Ovary (tissue), 9 donors: ENCODE results near the gene CDC42SE2. TPM values are rescaled to one million over a fixed set of nuclear protein-coding genes. Genes with fewer than 3 reads are reported as not detected.
"Not testable (repeated sequence)": the region's sequence is repeated elsewhere in the genome, so short reads cannot be mapped to it uniquely, and the experiment has no call there.

Experiments
- DNase-seq, 5 donors: peaks; one replicate each; pipeline ENCODE4 v3.0.0-alpha.2; 2019 to 2020
- H3K27ac ChIP-seq, 2 donors: fragments of 200-600 bp; one replicate each; pipeline versions ENCODE4 v1.5.1 to v1.8.0; 2019 to 2022
- H3K27me3 ChIP-seq: fragments of 200-600 bp; one replicate; pipeline ENCODE4 v1.8.0; 2022
- H3K36me3 ChIP-seq: fragments of 200-600 bp; sonication (generic); one replicate; pipeline ENCODE4 v1.5.1; 2019
- H3K4me1 ChIP-seq: one replicate; pipeline ENCODE4 v1.8.1; 2013; ENCODE audit warnings: mild to moderate bottlenecking, moderate library complexity; ENCODE audit not compliant: insufficient read depth
- H3K4me3 ChIP-seq: fragments of 200-600 bp; sonication (generic); one replicate; pipeline ENCODE4 v1.5.1; 2017
- H3K9me3 ChIP-seq, 2 donors: fragments of 200-600 bp in 1 of 2; sonication (generic) in 1 of 2; one replicate each; pipeline versions ENCODE4 v1.5.1 to v1.8.1; 2013 to 2019; ENCODE audit warnings: mild to moderate bottlenecking in 1 of 2, moderate library complexity in 1 of 2
- EP300 ChIP-seq: sonication (generic); formaldehyde crosslinking; IDR thresholded peaks from one replicate; pipeline ENCODE4 v1.6.1; 2017; ENCODE audit warnings: antibody characterized with exemption
- POLR2A ChIP-seq: fragments of 450-650 bp; IDR thresholded peaks from one replicate; pipeline ENCODE4 v1.6.1; 2017; ENCODE audit warnings: antibody characterized with exemption, mild to moderate bottlenecking, moderate library complexity
- WGBS, 3 donors: extraction: QIAGEN DNeasy Blood & Tissue Kit in 1 of 3; methylation state at CpG; one replicate each; pipeline versions ENCODE4 v1.1.5 to v1.1.7; 2013 to 2017; 5-methylcytosine and 5-hydroxymethylcytosine counted together
- intact Hi-C, 4 donors: fragments of 100-400 bp; cut with DNase I; formaldehyde crosslinking; loops; one replicate each; pipeline versions ENCODE4 v1.11.0 to v1.15.1; 2022 to 2023
- polyA plus RNA-seq, 2 donors: library from polyadenylated mRNA; stranded (reverse); fragments of 200-250 nt in 1 of 2; fragments of 350-450 nt in 1 of 2; fragmentation: Illumina TruSeq in 1 of 2; extraction: RNeasy Lipid Tissue Mini Kit (QIAGEN cat#74804) in 1 of 2; gene quantifications; one replicate each; pipeline ENCODE4 v1.2.3, GENCODE V29; 2013 to 2014
- total RNA-seq, 7 donors: library from RNA; depleted of rRNA in 2 of 7; stranded (reverse); fragments of >200 nt in 2 of 7; fragmentation: NEBNext Ultra II Directional in 3 of 7; extraction: Animal tissue kit (Norgen Biotek cat#: 25700) in 3 of 7; gene quantifications; one replicate each; pipeline versions ENCODE4 v1.1.0 to v1.2.4, GENCODE V29; 2016 to 2023
- TF ChIP-seq, protein P1 (sequence below), 3 donors: fragments of 450-650 bp in 2 of 3; fragments of 200-600 bp in 1 of 3; IDR thresholded peaks; one replicate each; pipeline versions ENCODE4 v1.5.1 to v1.8.0; 2016 to 2022; ENCODE audit warnings: antibody characterized with exemption in 3 of 3, mild to moderate bottlenecking in 1 of 3
- donor health status: DM: no; HTN: no; CAD: no; lungs with moderate emphysema.
- donor health status: DM: no; HTN: no; CAD: no.
- donor health status: Bipolar disorder and iron deficiency.
- donor health status: DM: yes; HTN: yes; CAD: no.
- donor health status: DM: no; HTN: no; CAD: no.
- donor health status: DM: yes; HTN: yes; CAD: no.

The CDC42SE2 gene
- total and polyA plus RNA-seq, 9 donors: 18.0 to 37.6 (median 23.7) TPM

DNA sequence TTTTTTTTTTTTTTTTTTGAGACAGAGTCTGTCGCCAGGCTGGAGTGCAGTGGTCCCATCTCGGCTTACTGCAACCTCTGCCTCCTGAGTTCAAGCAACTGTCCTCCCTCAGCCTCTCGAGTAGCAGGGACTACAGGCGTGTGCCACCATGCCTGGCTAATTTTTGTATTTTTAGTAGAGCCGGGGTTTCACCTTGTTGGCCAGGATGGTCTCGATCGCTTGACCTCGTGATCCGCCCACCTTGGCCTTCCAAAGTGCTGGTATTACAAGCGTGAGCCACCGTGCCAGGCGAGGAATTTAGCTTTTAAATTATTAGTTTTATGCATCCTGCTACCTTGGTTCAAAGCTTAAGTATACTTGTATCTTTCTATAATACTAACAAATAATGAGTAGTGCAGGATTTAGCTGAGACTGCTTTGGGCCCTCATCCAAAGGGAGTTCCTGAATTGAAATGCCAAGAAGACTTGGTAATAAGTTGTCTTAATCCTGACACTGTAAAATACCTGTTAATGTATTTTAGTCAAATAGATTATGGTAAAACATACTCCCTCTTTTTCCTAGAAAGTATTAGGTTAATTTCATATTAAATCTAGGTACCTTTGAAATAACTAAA, 5.0 kb downstream of the CDC42SE2 start:
- intact Hi-C loops: loop anchor here in 3 of 4 donors (10.0 kb wide), 2 partner anchors 94 to 104 kb away; partner anchors contain the start of genes HINT1 (in 2 of the 3) and LYRM7 (in 1 of the 3)
- no peaks in the 10 kb centered on the region for H3K9me3 ChIP-seq
- TF ChIP-seq POLR2A: no peak
- no peak for TF ChIP-seq EP300
- TF ChIP-seq, protein P1, sequence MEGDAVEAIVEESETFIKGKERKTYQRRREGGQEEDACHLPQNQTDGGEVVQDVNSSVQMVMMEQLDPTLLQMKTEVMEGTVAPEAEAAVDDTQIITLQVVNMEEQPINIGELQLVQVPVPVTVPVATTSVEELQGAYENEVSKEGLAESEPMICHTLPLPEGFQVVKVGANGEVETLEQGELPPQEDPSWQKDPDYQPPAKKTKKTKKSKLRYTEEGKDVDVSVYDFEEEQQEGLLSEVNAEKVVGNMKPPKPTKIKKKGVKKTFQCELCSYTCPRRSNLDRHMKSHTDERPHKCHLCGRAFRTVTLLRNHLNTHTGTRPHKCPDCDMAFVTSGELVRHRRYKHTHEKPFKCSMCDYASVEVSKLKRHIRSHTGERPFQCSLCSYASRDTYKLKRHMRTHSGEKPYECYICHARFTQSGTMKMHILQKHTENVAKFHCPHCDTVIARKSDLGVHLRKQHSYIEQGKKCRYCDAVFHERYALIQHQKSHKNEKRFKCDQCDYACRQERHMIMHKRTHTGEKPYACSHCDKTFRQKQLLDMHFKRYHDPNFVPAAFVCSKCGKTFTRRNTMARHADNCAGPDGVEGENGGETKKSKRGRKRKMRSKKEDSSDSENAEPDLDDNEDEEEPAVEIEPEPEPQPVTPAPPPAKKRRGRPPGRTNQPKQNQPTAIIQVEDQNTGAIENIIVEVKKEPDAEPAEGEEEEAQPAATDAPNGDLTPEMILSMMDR (IDR thresholded peaks at IDR 0.05): no peak
- WGBS, 3 donors: 90 to 94% (median 94%) methylated on average over 12 of the region's 12 CpGs
- H3K36me3 ChIP-seq: no peaks in the 10 kb centered on the region
- peaks cover 2% of the 10 kb centered on the region for H3K4me1 ChIP-seq
- no peak for DNase-seq
- H3K27me3 ChIP-seq: no peaks in the 10 kb centered on the region
- H3K27ac ChIP-seq: no peak overlapping the region
- H3K4me3 ChIP-seq: no peak overlapping the region

DNA sequence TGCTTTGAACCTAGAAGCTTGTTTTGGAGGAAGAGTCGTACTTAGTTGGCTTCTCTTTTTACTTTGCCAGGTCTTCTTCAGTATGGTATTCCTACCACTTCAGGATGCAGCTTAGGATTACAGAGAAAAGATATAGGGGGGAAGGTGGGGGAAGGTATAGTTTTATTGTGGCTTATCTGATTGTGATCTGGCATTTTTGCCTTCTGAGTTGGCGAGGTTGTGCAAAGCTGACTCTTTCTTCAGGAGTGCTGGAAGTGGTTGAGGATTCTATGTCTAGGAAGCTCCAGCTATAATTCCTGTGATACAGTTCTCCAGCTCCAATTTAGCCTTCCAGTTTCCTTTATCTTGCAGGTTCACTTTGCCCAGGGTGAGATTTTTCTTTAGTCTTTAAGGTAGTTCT, 7.0 kb downstream of the CDC42SE2 start:
- DNase-seq: no peak
- no peak overlapping the region for H3K27ac ChIP-seq
- WGBS, 3 donors: 78 to 83% (median 81%) methylated on average over 2 of the region's 2 CpGs
- H3K4me1 ChIP-seq: peaks cover 5% of the 10 kb centered on the region
- no peaks in the 10 kb centered on the region for H3K36me3 ChIP-seq
- intact Hi-C loops: no loop called here
- H3K27me3 ChIP-seq: no peaks in the 10 kb centered on the region
- no peaks in the 10 kb centered on the region for H3K9me3 ChIP-seq
- no peak overlapping the region for H3K4me3 ChIP-seq
- TF ChIP-seq POLR2A: no peak

DNA sequence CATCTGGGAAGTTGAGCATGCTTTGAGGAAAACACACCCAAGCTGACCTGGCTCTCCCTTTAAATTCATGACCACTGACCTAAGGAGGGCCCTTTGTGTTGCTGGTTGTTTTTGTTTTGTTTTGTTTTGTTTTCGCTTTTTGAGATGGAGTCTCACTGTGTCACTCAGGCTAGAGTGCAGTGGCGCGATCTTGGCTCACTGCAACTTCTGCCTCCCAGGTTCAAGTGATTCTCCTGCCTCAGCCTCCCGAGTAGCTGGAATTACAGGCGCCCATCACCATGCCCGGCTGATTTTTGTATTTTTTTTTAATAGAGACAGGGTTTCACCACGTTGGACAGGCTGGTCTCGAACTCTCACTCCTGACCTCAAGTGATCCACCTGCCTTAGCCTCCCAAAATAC, 8.0 kb downstream of the CDC42SE2 start:
- H3K4me3 ChIP-seq, H3K36me3 ChIP-seq, H3K4me1 ChIP-seq, H3K9me3 ChIP-seq, H3K27ac ChIP-seq, intact Hi-C loops, DNase-seq, H3K27me3 ChIP-seq: not testable (repeated sequence)
- WGBS, 3 donors: 88 to 93% (median 90%) methylated on average over 8 of the region's 8 CpGs

- H3K9me3 ChIP-seq: no peaks in the 10 kb centered on the region
- intact Hi-C loops: no loop called here
- no peaks in the 10 kb centered on the region for H3K27me3 ChIP-seq
- H3K4me1 ChIP-seq: peaks cover 5% of the 10 kb centered on the region
- WGBS, 3 donors: 68 to 85% (median 80%) methylated on average over 5 of the region's 5 CpGs
- H3K36me3 ChIP-seq: no peaks in the 10 kb centered on the region
- no peak for TF ChIP-seq EP300
- TF ChIP-seq POLR2A: no peak
- TF ChIP-seq, protein P1 (IDR thresholded peaks at IDR 0.05): no peak
- H3K27ac ChIP-seq: no peak overlapping the region
- H3K4me3 ChIP-seq: no peak overlapping the region
- no peak for DNase-seq
Observed at GRCh38 chr5:131272307-131272706, 8.5 kb downstream of the CDC42SE2 start.

GRCh38 chr5:131272724-131273123, 8.9 kb downstream of the CDC42SE2 start:
- H3K9me3 ChIP-seq: no peaks in the 10 kb centered on the region
- intact Hi-C loops: no loop called here
- H3K36me3 ChIP-seq: no peaks in the 10 kb centered on the region
- no peak overlapping the region for H3K4me3 ChIP-seq
- TF ChIP-seq, protein P1 (IDR thresholded peaks at IDR 0.05): no peak
- H3K27ac ChIP-seq: no peak overlapping the region
- 98 to 99% (median 98%) methylated on average over 2 of the region's 2 CpGs for WGBS, 3 donors
- no peak for DNase-seq
- H3K4me1 ChIP-seq: peaks cover 7% of the 10 kb centered on the region
- H3K27me3 ChIP-seq: no peaks in the 10 kb centered on the region
